Subcutaneous adipose tissue (tissue), 4 donors: ENCODE measurements around the gene ARID1B. TPM values are rescaled to one million over a fixed set of nuclear protein-coding genes. Genes with fewer than 3 reads are reported as not detected.

Source experiments
- CTCF ChIP-seq: fragments of 450-650 bp; IDR thresholded peaks from one replicate; pipeline ENCODE4 v1.5.1; 2016; ENCODE audit warnings: low read depth, mild to moderate bottlenecking, control low read depth, antibody characterized with exemption, moderate library complexity
- total RNA-seq, 4 donors: library from RNA; depleted of rRNA; stranded (reverse); fragments of >200 nt; gene quantifications; one replicate each; pipeline ENCODE4 v1.1.0, GENCODE V29; 2016

The ARID1B gene
- total RNA-seq, 4 donors from 2014 or later: 93.8 to 137 (median 104) TPM

GRCh38 chr6:156933201-156934068, 156.3 kb downstream of the ARID1B start:
- no peak for TF ChIP-seq CTCF

DNA sequence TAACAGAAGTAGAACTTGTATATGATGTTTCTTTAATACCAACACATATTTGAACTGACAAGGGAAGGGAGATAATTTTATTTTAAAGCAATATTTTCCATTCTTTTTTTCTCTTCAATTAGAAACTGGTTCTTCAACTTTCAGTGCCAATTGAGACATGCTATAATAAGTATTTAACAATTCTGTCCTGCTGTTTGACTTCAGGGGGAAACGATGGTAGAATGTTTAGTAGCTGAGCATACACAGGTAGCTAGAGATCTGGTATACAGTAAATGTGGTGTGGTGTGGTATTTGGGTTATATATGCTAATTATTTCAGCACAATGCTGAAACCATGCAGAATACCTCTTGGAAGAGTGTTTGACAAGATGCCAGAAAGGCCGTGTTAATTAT, 156.9 kb downstream of the ARID1B start:
- TF ChIP-seq CTCF: no peak

- no peak for TF ChIP-seq CTCF
Measured at GRCh38 chr6:156935000-156935399, 157.8 kb downstream of the ARID1B start.

- TF ChIP-seq CTCF: no peak
Measured at GRCh38 chr6:156938143-156938542, 161.0 kb downstream of the ARID1B start.

- TF ChIP-seq CTCF: no peak
Measured at GRCh38 chr6:156940221-156940620, 163.0 kb downstream of the ARID1B start.

DNA sequence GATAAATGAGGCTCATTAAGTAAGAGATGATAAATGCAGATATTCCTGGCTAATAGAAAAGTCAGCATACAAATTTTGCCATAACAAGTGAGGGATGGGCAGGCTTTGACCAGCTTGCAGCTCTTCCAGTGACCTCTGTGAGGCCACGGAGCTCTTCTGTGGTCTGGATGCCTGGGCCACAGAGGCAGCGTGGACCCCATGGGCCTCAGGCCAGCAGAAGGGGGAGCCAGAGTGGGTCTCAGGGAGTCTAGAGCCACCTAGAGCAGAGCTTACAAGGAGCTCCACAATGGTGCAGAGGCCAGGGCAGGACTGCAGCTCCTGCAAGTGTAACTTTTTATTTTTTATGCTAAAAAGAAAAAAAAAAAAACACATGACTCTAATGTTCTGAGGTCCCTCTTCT, 165.1 kb downstream of the ARID1B start:
- TF ChIP-seq CTCF: no peak

DNA sequence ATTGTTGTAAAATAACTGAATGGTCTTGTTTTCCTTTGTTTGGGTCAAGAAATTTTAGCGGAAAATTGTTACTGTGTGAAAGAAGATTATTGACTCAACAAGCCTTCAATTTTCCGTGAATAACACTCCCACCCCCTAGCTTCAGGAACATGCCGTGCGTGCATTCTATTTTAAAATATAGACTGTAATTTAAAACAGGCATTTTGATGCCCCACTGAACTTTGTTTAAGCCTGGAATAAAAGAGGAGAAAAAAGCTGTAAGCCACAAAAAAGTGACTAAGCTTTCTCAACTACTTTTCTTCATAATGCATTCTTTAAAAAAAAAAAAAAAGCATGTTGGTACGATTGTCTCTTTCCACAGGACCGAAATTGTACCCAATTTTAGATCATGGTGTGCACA, 166.0 kb downstream of the ARID1B start:
- TF ChIP-seq CTCF: no peak
